Measurements from ENCODE around the gene ARHGAP6. TPM values are rescaled to one million over a fixed set of nuclear protein-coding genes. Genes with fewer than 3 reads are reported as not detected.
A peak's percentile ranks its signal among the peaks of the same experiment; 100 is the strongest.

ARHGAP6 gene
- total and polyA plus RNA-seq, 9 of the 15 experiments (the other 6 are each of a cell fraction or from before 2014, with no cell fraction given): 12.5 to 63.6 (median 41.8) TPM

DNA sequence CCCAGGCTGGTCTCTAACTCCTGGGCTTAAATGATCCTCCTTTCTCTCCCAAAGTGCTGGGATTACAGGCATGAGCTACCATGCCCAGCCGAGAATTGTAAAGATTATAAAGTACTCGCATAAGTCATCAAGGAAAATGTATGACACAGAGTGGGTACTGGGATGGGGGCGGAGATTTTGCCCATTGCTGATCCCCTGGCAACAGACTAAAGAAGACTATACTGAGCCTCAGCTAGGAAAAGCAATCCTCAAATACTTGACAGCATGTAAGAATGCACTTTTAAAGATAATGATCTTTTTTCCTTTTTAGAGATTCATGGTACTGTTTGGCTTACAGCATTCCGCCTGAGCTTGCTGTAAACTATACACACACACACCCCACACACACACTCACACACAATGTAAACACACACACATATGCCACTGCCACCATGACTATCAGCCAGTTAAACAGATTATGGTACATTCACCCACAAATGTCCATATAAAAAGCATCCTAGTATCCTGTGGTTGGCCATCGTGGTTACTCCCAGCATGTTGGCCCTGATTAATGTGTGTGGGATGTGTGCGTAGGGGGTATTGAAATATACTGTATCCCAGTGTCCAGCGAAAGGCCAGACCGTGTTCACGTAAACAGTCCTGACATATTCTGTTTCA, 259.5 kb downstream of the ARHGAP6 start (continued):
- TF ChIP-seq, protein P1, sequence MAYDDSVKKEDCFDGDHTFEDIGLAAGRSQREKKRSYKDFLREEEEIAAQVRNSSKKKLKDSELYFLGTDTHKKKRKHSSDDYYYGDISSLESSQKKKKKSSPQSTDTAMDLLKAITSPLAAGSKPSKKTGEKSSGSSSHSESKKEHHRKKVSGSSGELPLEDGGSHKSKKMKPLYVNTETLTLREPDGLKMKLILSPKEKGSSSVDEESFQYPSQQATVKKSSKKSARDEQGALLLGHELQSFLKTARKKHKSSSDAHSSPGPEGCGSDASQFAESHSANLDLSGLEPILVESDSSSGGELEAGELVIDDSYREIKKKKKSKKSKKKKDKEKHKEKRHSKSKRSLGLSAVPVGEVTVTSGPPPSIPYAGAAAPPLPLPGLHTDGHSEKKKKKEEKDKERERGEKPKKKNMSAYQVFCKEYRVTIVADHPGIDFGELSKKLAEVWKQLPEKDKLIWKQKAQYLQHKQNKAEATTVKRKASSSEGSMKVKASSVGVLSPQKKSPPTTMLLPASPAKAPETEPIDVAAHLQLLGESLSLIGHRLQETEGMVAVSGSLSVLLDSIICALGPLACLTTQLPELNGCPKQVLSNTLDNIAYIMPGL (CRISPR knock-in tag; IDR thresholded peaks at IDR 0.05): no peak
- no peak for TF ChIP-seq ZNF41 (CRISPR knock-in tag; conservative IDR thresholded peaks at IDR 0.05)
- TF ChIP-seq NFATC3 (IDR thresholded peaks at IDR 0.05): no peak
- TF ChIP-seq FOXK2 (conservative IDR thresholded peaks at IDR 0.05 in 1 of 2, IDR thresholded peaks at IDR 0.05 in 1 of 2; ENCODE audit: low read depth in 2 of 2): 0 out of 4 replicates have a peak, but pooled peaks of 1 of the 2 experiments have one; percentile 18
- no peak for TF ChIP-seq ESRRB (CRISPR knock-in tag; IDR thresholded peaks at IDR 0.05; ENCODE audit: borderline replicate concordance)
- no peak for TF ChIP-seq RBM22 (IDR thresholded peaks at IDR 0.05; ENCODE audit: low read depth, low read length, poor library complexity, severe bottlenecking)
- TF ChIP-seq, protein P2, sequence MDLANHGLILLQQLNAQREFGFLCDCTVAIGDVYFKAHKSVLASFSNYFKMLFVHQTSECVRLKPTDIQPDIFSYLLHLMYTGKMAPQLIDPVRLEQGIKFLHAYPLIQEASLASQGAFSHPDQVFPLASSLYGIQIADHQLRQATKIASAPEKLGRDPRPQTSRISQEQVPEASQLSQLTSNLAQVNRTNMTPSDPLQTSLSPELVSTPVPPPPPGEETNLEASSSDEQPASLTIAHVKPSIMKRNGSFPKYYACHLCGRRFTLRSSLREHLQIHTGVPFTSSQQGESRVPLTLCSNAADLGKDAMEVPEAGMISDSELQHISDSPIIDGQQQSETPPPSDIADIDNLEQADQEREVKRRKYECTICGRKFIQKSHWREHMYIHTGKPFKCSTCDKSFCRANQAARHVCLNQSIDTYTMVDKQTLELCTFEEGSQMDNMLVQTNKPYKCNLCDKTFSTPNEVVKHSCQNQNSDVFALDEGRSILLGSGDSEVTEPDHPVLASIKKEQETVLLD (IDR thresholded peaks at IDR 0.05): no peak
- TF ChIP-seq PURB (CRISPR knock-in tag; IDR thresholded peaks at IDR 0.05; ENCODE audit: low read depth): no peak
- TF ChIP-seq, protein P3, sequence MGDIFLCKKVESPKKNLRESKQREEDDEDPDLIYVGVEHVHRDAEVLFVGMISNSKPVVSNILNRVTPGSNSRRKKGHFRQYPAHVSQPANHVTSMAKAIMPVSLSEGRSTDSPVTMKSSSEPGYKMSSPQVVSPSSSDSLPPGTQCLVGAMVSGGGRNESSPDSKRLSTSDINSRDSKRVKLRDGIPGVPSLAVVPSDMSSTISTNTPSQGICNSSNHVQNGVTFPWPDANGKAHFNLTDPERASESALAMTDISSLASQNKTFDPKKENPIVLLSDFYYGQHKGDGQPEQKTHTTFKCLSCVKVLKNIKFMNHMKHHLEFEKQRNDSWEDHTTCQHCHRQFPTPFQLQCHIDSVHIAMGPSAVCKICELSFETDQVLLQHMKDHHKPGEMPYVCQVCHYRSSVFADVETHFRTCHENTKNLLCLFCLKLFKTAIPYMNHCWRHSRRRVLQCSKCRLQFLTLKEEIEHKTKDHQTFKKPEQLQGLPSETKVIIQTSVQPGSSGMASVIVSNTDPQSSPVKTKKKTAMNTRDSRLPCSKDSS (IDR thresholded peaks at IDR 0.05; ENCODE audit: low read depth, partially characterized antibody): no peak
- no peak for TF ChIP-seq ATF1 (CRISPR knock-in tag; IDR thresholded peaks at IDR 0.05)
- 0 out of 2 replicates have a peak, but pooled peaks have one; percentile 25 for TF ChIP-seq ATF1 (tag; IDR thresholded peaks at IDR 0.05)
- 0 out of 2 replicates have a peak, but pooled peaks have one; percentile 51 for TF ChIP-seq MTA3 (IDR thresholded peaks at IDR 0.05; ENCODE audit: borderline replicate concordance)
- TF ChIP-seq MCM5 (IDR thresholded peaks at IDR 0.05; ENCODE audit: low read depth): no peak
- TF ChIP-seq SREBF2 (CRISPR knock-in tag; IDR thresholded peaks at IDR 0.05): no peak
- TF ChIP-seq CXXC5 (CRISPR knock-in tag; IDR thresholded peaks at IDR 0.05): 0 out of 2 replicates have a peak, but pooled peaks have one; percentile 6
- TF ChIP-seq KDM1A (IDR thresholded peaks at IDR 0.05): peak in 1 of 2 experiments; percentile 37; a peak in 1 of 4 replicates
- TF ChIP-seq, protein P4, sequence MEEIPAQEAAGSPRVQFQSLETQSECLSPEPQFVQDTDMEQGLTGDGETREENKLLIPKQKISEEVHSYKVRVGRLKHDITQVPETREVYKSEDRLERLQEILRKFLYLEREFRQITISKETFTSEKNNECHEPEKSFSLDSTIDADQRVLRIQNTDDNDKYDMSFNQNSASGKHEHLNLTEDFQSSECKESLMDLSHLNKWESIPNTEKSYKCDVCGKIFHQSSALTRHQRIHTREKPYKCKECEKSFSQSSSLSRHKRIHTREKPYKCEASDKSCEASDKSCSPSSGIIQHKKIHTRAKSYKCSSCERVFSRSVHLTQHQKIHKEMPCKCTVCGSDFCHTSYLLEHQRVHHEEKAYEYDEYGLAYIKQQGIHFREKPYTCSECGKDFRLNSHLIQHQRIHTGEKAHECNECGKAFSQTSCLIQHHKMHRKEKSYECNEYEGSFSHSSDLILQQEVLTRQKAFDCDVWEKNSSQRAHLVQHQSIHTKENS (CRISPR knock-in tag; IDR thresholded peaks at IDR 0.05): no peak
- TF ChIP-seq, protein P5, sequence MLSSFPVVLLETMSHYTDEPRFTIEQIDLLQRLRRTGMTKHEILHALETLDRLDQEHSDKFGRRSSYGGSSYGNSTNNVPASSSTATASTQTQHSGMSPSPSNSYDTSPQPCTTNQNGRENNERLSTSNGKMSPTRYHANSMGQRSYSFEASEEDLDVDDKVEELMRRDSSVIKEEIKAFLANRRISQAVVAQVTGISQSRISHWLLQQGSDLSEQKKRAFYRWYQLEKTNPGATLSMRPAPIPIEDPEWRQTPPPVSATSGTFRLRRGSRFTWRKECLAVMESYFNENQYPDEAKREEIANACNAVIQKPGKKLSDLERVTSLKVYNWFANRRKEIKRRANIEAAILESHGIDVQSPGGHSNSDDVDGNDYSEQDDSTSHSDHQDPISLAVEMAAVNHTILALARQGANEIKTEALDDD (IDR thresholded peaks at IDR 0.05): peak; percentile 66
- TF ChIP-seq, protein P6, sequence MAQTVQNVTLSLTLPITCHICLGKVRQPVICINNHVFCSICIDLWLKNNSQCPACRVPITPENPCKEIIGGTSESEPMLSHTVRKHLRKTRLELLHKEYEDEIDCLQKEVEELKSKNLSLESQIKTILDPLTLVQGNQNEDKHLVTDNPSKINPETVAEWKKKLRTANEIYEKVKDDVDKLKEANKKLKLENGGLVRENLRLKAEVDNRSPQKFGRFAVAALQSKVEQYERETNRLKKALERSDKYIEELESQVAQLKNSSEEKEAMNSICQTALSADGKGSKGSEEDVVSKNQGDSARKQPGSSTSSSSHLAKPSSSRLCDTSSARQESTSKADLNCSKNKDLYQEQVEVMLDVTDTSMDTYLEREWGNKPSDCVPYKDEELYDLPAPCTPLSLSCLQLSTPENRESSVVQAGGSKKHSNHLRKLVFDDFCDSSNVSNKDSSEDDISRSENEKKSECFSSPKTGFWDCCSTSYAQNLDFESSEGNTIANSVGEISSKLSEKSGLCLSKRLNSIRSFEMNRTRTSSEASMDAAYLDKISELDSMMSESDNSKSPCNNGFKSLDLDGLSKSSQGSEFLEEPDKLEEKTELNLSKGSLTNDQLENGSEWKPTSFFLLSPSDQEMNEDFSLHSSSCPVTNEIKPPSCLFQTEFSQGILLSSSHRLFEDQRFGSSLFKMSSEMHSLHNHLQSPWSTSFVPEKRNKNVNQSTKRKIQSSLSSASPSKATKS (CRISPR knock-in tag; IDR thresholded peaks at IDR 0.05): no peak
